AG09309 (cell line): ENCODE results near the gene UBE2B.

Source experiments
- DNase-seq: peaks from one replicate; pipeline ENCODE4 v3.0.0-alpha.2; 2010; ENCODE audit warnings: low read depth
- H3K4me3 ChIP-seq: 2 replicates; pipeline ENCODE4 v1.5.1; 2011; ENCODE audit warnings: mild to moderate bottlenecking, low read depth, low read length, moderate library complexity; ENCODE audit not compliant: control insufficient read depth
- CTCF ChIP-seq: IDR thresholded peaks from 2 replicates; pipeline ENCODE4 v1.5.1; 2011; ENCODE audit warnings: mild to moderate bottlenecking, low read depth, low read length, inconsistent platforms; ENCODE audit not compliant: insufficient read depth, control insufficient read depth; ENCODE audit errors: missing control alignments

The UBE2B gene

GRCh38 chr5:134436523-134437339 lies 65.4 kb downstream of the UBE2B start:
- H3K4me3 ChIP-seq, result no peak overlapping the region
- peak; percentile 84 for DNase-seq
- no peak for TF ChIP-seq CTCF

GRCh38 chr5:134437340-134437846 lies 66.0 kb downstream of the UBE2B start:
- TF ChIP-seq CTCF, result no peak
- no peak overlapping the region for H3K4me3 ChIP-seq
- DNase-seq, result no peak

- H3K4me3 ChIP-seq, result no peak overlapping the region
- TF ChIP-seq CTCF, result no peak
- DNase-seq, result peak; percentile 63
Observed at GRCh38 chr5:134437847-134438581, 66.6 kb downstream of the UBE2B start.

- TF ChIP-seq CTCF, result no peak
- H3K4me3 ChIP-seq, result no peak overlapping the region
- no peak for DNase-seq
Observed at GRCh38 chr5:134438721-134439123, 67.4 kb downstream of the UBE2B start.

- H3K4me3 ChIP-seq, result no peak overlapping the region
- peak; percentile 90 for DNase-seq
- no peak for TF ChIP-seq CTCF
Observed at GRCh38 chr5:134439210-134439654, 67.9 kb downstream of the UBE2B start.

- TF ChIP-seq CTCF, result no peak
- DNase-seq, result no peak
- no peak overlapping the region for H3K4me3 ChIP-seq
Observed at GRCh38 chr5:134440201-134440755, 68.9 kb downstream of the UBE2B start.
